ENCODE results near the gene KLK8. TPM values are rescaled to one million over a fixed set of nuclear protein-coding genes. Genes with fewer than 3 reads are reported as not detected.
A peak's percentile ranks its signal among the peaks of the same experiment; 100 is the strongest.
"Not testable (repeated sequence)": the region's sequence is repeated elsewhere in the genome, so short reads cannot be mapped to it uniquely, and the experiment has no call there.

KLK8 gene
- total and polyA plus RNA-seq, 2 experiments from 2014 or later: 4.9 to 14.6 TPM

DNA sequence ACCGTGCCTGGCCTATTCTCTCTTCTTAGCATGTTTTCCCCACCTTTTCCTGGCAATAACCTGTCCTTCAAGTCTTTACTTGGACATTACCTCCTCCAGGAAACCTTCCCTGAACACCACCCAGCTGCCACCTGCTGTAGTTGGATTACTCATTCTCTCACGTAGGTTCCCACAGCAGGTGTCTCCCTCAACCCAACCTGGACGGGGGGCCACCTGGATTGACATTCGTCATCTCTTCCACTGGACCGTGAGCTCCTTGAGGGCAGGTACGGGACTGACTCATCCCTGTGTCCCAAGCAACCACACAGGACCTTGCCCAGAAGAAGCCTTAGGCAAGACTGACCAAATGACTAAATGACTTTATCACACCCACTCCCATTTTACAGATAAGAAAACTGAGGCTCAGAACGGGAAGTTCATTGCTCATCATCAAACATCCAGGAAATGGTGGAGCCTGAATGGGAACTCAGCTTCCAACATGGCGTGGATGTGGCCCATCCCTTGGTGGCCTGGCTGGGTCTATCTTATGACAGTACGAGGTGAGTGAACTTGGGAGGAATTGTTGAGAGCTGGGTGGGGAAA lies 28.5 kb downstream of the KLK8 start (continued):
- TF ChIP-seq, protein P1, sequence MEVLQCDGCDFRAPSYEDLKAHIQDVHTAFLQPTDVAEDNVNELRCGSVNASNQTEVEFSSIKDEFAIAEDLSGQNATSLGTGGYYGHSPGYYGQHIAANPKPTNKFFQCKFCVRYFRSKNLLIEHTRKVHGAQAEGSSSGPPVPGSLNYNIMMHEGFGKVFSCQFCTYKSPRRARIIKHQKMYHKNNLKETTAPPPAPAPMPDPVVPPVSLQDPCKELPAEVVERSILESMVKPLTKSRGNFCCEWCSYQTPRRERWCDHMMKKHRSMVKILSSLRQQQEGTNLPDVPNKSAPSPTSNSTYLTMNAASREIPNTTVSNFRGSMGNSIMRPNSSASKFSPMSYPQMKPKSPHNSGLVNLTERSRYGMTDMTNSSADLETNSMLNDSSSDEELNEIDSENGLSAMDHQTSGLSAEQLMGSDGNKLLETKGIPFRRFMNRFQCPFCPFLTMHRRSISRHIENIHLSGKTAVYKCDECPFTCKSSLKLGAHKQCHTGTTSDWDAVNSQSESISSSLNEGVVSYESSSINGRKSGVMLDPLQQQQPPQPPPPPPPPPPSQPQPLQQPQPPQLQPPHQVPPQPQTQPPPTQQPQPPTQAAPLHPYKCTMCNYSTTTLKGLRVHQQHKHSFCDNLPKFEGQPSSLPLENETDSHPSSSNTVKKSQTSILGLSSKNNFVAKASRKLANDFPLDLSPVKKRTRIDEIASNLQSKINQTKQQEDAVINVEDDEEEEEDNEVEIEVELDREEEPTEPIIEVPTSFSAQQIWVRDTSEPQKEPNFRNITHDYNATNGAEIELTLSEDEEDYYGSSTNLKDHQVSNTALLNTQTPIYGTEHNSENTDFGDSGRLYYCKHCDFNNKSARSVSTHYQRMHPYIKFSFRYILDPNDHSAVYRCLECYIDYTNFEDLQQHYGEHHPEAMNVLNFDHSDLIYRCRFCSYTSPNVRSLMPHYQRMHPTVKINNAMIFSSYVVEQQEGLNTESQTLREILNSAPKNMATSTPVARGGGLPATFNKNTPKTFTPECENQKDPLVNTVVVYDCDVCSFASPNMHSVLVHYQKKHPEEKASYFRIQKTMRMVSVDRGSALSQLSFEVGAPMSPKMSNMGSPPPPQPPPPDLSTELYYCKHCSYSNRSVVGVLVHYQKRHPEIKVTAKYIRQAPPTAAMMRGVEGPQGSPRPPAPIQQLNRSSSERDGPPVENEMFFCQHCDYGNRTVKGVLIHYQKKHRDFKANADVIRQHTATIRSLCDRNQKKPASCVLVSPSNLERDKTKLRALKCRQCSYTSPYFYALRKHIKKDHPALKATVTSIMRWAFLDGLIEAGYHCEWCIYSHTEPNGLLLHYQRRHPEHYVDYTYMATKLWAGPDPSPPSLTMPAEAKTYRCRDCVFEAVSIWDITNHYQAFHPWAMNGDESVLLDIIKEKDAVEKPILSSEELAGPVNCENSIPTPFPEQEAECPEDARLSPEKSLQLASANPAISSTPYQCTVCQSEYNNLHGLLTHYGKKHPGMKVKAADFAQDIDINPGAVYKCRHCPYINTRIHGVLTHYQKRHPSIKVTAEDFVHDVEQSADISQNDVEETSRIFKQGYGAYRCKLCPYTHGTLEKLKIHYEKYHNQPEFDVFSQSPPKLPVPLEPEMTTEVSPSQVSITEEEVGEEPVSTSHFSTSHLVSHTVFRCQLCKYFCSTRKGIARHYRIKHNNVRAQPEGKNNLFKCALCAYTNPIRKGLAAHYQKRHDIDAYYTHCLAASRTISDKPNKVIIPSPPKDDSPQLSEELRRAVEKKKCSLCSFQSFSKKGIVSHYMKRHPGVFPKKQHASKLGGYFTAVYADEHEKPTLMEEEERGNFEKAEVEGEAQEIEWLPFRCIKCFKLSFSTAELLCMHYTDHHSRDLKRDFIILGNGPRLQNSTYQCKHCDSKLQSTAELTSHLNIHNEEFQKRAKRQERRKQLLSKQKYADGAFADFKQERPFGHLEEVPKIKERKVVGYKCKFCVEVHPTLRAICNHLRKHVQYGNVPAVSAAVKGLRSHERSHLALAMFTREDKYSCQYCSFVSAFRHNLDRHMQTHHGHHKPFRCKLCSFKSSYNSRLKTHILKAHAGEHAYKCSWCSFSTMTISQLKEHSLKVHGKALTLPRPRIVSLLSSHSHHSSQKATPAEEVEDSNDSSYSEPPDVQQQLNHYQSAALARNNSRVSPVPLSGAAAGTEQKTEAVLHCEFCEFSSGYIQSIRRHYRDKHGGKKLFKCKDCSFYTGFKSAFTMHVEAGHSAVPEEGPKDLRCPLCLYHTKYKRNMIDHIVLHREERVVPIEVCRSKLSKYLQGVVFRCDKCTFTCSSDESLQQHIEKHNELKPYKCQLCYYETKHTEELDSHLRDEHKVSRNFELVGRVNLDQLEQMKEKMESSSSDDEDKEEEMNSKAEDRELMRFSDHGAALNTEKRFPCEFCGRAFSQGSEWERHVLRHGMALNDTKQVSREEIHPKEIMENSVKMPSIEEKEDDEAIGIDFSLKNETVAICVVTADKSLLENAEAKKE (CRISPR knock-in tag; IDR thresholded peaks at IDR 0.05): no peak
- TF ChIP-seq EZH2phosphoT487 (IDR thresholded peaks at IDR 0.05; ENCODE audit: unreplicated experiment) (no peak), CREB1 (CRISPR knock-in tag; IDR thresholded peaks at IDR 0.05; ENCODE audit: low read depth) (no peak)

DNA sequence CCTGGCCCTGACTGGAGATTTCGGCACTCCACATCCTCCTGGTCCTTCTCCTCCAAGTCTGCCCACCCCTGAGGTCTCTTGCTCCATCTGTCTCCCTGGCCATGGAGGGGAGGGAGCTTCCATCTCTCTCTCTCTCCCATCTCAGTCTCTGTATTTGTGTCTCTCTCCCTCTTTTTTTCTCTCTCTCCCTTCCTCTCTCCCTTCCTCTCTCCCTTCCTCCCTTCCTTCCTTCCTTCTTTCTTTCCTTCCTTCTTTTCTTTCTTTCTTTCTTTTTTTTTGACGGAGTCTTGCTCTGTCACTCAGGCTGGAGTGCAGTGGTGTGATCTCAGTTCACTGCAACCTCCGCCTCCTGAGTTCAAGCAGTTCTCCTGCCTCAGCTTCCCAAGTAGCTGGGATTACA lies 31.6 kb downstream of the KLK8 start:
- not testable (repeated sequence) for H3F3A ChIP-seq (replicated peaks; ENCODE audit: low read depth); H3K4me3 Mint-ChIP-seq; H3K79me2 ChIP-seq (replicated peaks; ENCODE audit: insufficient read depth); H3K27me3 ChIP-seq (ENCODE audit: insufficient read depth); H3K9me3 Mint-ChIP-seq; H3K36me3 Mint-ChIP-seq (ENCODE audit: low read depth); DNase-seq (ENCODE audit: low spot score); H3K27ac ChIP-seq (ENCODE audit: low read depth); H4K20me1 ChIP-seq (replicated peaks; ENCODE audit: insufficient read depth); H3K27ac Mint-ChIP-seq; H3K27me3 Mint-ChIP-seq (ENCODE audit: insufficient read depth, low read depth, poor library complexity); H3K4me1 ChIP-seq (ENCODE audit: insufficient read depth); H3K4me3 ChIP-seq; H3K4me2 ChIP-seq; ATAC-seq; H3K9me2 ChIP-seq (ENCODE audit: insufficient read depth); H3K36me3 ChIP-seq (ENCODE audit: insufficient read depth)
- peaks cover 20% of the 10 kb centered on the region for H3K4me1 Mint-ChIP-seq
- H2AFZ ChIP-seq: peak overlapping the region; percentile 80

DNA sequence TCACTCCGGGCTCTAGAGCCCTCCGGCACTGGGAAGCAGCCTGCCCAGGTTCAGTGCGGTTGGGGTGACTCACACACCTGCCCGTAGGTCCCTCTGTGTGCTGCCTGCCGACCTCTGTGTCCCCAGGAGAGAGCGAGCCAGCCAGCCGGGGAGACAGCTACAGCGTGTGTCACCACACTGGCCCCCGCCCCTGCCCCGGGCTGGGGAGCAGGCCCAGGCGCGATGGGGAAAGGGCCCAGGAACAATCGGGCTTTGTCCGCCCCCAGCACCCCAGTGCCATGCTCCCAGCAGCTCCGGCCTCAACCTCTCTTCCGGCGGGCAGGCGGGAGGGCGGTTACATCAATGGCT lies 32.0 kb downstream of the KLK8 start, which contains the start of gene KLK6:
KLK6 (minus strand) TSS at position 179 of the 348 bp plus-strand sequence. CDS start 1,487 bp downstream, outside the sequence.
- no peaks in the 10 kb centered on the region; the same call in 1 of the 2 replicates for H3K4me1 ChIP-seq (ENCODE audit: insufficient read depth)
- H3K9me2 ChIP-seq (ENCODE audit: insufficient read depth): no peaks in the 10 kb centered on the region
- H3K36me3 Mint-ChIP-seq (ENCODE audit: low read depth): no peaks in the 10 kb centered on the region
- peaks cover 8% of the 10 kb centered on the region for H3K27me3 Mint-ChIP-seq (ENCODE audit: insufficient read depth, low read depth, poor library complexity)
- no peak for DNase-seq (ENCODE audit: low spot score)
- H3K27ac Mint-ChIP-seq: no peak within 1 kb of the TSS
- H3F3A ChIP-seq (replicated peaks; ENCODE audit: low read depth): no peaks in the 10 kb centered on the region
- H3K27ac ChIP-seq (ENCODE audit: low read depth): no peak within 1 kb of the TSS
- H2AFZ ChIP-seq: peak within 1 kb of the TSS; percentile 95
- H3K4me1 Mint-ChIP-seq: peaks cover 18% of the 10 kb centered on the region
- 0 out of 2 replicates have a peak within 1 kb of the TSS, but pooled peaks have one; percentile 20 for H3K4me2 ChIP-seq
- H3K79me2 ChIP-seq (replicated peaks; ENCODE audit: insufficient read depth): no peaks in the 10 kb centered on the region
- H4K20me1 ChIP-seq (replicated peaks; ENCODE audit: insufficient read depth): no peaks in the 10 kb centered on the region
- no peak within 1 kb of the TSS for H3K4me3 ChIP-seq
- peak; percentile 63 for ATAC-seq
- no peaks in the 10 kb centered on the region for H3K27me3 ChIP-seq (ENCODE audit: insufficient read depth)
- H3K9me3 Mint-ChIP-seq: no peaks in the 10 kb centered on the region; the same call in 1 of the 3 replicates
- no peaks in the 10 kb centered on the region for H3K36me3 ChIP-seq (ENCODE audit: insufficient read depth)
- H3K4me3 Mint-ChIP-seq: no peak within 1 kb of the TSS
- TF ChIP-seq ZNF331 (CRISPR knock-in tag; IDR thresholded peaks at IDR 0.05; ENCODE audit: low read depth): no peak
- TF ChIP-seq JUNB (IDR thresholded peaks at IDR 0.05; ENCODE audit: unreplicated experiment): no peak
- no peak for TF ChIP-seq EZH2phosphoT487 (IDR thresholded peaks at IDR 0.05; ENCODE audit: unreplicated experiment)

Measured in GM23338 (cell line).